Urinary bladder (tissue), 4 donors: ENCODE measurements around the gene FOXN4. TPM values are rescaled to one million over a fixed set of nuclear protein-coding genes. Genes with fewer than 3 reads are reported as not detected.

Experiments used
- DNase-seq: peaks from one replicate; pipeline ENCODE4 v3.0.0-alpha.2; 2015; ENCODE audit errors: extremely low spot score
- H3K27ac ChIP-seq: one replicate; pipeline ENCODE4 v1.5.1; 2013; ENCODE audit warnings: low read depth, mild to moderate bottlenecking, moderate library complexity
- H3K36me3 ChIP-seq: one replicate; pipeline ENCODE4 v1.6.1; 2013; ENCODE audit warnings: mild to moderate bottlenecking, moderate library complexity; ENCODE audit not compliant: insufficient read depth
- H3K4me1 ChIP-seq: one replicate; pipeline ENCODE4 v1.6.1; 2013; ENCODE audit warnings: mild to moderate bottlenecking, moderate library complexity; ENCODE audit not compliant: insufficient read depth
- H3K4me3 ChIP-seq: one replicate; pipeline ENCODE4 v1.5.1; 2013; ENCODE audit warnings: low read depth, low read length
- WGBS: extraction: QIAGEN DNeasy Blood & Tissue Kit; methylation state at CpG from one replicate; pipeline ENCODE4 v1.1.7; 2013; 5-methylcytosine and 5-hydroxymethylcytosine counted together
- polyA plus RNA-seq: library from polyadenylated mRNA; stranded (reverse); fragments of 200-250 nt; gene quantifications from one replicate; pipeline ENCODE4 v1.2.3, GENCODE V29; 2013
- total RNA-seq: library from RNA; depleted of rRNA; stranded (reverse); fragments of >200 nt; gene quantifications from one replicate; pipeline ENCODE4 v1.2.3, GENCODE V29; 2014
- donor health status: healthy with polysubstance abuse.
- donor health status: healthy.

FOXN4 gene
- total and polyA plus RNA-seq, 2 donors = not detected

DNA sequence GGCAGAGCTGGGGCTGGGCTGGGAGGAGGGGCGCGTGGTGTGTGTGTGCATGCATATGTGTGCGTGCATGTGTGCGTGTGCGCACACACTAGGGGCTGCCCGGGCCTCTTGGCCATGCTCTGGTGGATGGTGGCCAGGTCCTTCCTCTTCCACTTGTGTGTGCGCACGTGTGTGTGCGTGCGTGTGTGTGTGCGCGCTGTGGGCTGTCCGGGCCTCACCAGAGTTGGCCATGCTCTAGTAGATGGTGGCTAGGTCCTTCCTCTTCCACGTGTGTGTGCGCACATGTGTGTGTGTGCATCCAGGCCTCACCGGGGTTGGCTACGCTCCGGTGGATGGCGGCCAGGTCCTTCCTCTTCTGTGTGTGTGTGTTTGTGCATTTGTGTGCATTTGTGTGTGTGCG lies 24.7 kb downstream of the FOXN4 start:
- no peaks in the 10 kb centered on the region for H3K4me1 ChIP-seq
- H3K27ac ChIP-seq = no peak overlapping the region
- no peaks in the 10 kb centered on the region for H3K36me3 ChIP-seq
- no peak overlapping the region for H3K4me3 ChIP-seq
- WGBS = 89% methylated on average over 20 of the region's 20 CpGs
- no peak for DNase-seq

DNA sequence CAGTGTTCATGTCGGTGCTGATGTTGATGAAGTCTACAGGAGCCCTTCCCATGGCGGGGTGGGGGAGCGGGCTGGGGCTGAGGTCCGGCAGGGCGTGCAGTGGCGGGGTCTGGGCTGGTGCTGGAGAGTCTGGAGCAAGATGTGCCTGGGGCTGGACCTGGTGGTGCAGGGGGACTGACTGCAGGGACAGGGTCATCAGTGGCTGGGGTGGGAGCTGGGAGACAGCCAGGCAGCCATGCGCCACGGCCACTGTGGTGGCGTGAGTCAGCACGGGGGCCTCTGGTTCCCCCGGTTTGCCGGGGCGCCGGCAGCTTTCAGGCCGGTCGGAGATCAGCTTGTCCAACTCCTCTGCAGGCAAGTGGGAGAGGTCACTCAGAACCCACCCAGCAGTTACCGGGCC lies 27.6 kb downstream of the FOXN4 start:
- no peaks in the 10 kb centered on the region for H3K36me3 ChIP-seq
- no peak overlapping the region for H3K4me3 ChIP-seq
- no peaks in the 10 kb centered on the region for H3K4me1 ChIP-seq
- 90% methylated on average over 17 of the region's 17 CpGs for WGBS
- DNase-seq = no peak
- no peak overlapping the region for H3K27ac ChIP-seq

DNA sequence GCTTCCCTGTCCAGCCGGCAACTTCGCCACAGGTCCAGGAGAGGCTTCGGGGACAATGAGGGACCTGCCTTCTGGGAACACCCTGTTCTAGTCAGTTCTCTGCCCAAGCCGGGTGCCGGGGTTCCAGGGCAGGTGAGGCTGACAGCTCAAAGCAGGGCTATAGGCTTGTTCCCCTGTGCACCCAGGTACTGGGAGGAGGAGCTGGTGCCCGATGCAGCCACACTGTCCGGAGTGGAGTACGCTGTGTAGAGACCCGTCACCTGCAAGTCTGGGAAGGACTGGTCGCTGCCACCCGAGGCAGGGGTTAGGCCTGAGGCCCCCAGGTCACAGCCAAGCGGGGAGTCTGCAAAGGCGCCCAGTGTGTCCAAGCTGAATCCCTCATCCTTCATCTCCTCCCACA lies 29.6 kb downstream of the FOXN4 start:
- Histone ChIP-seq H3K4me1 (no peaks in the 10 kb centered on the region), H3K36me3 (no peaks in the 10 kb centered on the region), H3K27ac (no peak overlapping the region), H3K4me3 (no peak overlapping the region)
- WGBS = 96% methylated on average over 13 of the region's 13 CpGs
- no peak for DNase-seq

DNA sequence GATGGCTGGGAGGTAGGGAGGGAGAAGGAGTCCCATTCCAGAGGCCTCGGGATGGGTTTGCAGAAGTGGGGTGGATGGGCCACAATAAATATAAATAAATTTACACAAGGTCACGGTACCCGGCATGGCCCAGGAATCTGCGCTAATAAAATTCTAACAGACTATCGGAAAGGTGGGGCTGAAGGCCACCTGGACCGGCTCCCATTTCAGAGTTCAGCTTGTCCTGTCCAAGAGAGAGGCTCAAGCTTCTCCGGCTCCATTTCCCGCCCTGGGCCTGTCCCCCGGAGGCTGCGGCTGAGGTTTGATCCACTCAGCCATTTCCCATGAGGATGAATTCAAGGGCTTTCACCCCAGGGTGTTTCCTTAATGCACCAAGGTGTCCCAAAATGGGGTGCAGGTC lies 30.2 kb downstream of the FOXN4 start:
- no peak overlapping the region for H3K27ac ChIP-seq
- no peak overlapping the region for H3K4me3 ChIP-seq
- WGBS = 80% methylated on average over 10 of the region's 10 CpGs
- DNase-seq = no peak
- H3K4me1 ChIP-seq = no peaks in the 10 kb centered on the region
- no peaks in the 10 kb centered on the region for H3K36me3 ChIP-seq

DNA sequence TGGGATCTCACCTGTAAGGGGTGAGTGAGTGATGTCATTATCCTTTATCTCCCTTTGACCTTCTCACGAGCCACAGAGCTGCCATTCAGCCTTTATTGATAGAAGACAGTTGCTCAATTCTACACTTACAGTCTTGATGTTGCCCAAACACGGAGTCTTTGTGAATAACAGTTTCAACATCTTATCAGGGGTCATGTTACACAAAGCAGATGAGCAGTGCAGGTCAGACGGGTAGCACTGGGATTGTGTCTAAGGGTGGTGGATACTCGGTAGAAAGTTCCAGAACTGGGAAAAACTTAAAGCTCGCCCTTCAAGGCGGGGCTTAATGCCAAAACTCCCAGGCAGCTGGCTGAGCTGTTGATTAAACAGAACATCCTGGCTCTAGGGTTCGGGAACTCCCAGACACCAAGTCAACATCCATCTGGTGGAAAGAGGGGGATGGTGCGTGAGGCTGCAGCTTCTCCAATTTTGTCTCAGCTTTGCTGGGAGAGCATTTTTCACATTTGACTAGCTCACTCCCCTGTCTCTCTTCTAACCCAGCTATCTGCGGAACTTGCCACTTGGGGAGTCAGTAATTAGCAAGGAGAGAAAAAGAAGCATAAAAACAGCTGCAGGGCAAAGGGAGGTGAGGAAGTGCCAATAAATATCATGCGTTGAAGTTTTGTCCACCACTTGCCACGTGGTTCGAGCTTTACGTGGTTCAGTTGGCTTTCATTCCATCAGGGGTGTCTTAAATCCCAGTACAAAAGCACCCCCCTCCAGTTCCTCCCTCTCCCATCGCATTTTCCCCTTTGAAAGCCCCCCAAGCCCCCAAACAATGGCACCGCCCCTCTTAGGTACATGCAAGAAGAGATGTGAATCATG lies 31.0 kb downstream of the FOXN4 start:
- H3K4me3 ChIP-seq = no peak overlapping the region
- no peaks in the 10 kb centered on the region for H3K36me3 ChIP-seq
- WGBS = 32% methylated on average over 15 of the region's 15 CpGs
- no peaks in the 10 kb centered on the region for H3K4me1 ChIP-seq
- H3K27ac ChIP-seq = no peak overlapping the region
- peak; percentile 10 for DNase-seq

DNA sequence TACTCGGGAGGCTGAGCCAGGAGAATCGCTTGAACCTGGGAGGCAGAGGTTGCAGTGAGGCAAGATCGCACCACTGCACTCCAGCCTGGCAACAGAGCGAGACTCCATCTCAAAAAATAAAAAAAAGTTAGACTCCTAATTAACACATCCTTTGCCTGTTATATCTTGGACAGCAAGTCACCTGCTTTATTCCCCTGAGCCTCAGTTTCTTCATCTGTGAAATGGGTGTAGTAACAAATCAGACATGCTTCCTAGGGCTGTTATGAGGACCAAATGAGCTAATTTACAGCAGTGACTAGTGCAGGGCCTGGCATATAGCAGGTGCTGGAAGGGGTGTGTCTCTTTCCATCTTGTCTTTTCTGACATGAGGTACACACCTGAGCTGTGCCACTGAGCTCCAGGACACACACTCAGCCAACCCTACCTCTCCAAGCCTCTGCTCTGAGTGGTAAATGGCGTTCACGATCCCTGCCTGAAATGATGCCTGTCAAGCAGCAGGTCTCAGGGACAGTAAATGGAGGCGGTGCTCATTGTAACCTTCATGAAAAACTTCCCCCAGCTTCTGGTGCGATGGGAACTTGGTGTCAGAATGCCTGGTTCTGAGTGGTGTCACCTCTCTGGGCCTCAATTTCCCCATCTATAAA lies 31.7 kb downstream of the FOXN4 start:
- Histone ChIP-seq H3K4me3 (no peak overlapping the region), H3K27ac (no peak overlapping the region)
- 96% methylated on average over 8 of the region's 8 CpGs for WGBS

DNA sequence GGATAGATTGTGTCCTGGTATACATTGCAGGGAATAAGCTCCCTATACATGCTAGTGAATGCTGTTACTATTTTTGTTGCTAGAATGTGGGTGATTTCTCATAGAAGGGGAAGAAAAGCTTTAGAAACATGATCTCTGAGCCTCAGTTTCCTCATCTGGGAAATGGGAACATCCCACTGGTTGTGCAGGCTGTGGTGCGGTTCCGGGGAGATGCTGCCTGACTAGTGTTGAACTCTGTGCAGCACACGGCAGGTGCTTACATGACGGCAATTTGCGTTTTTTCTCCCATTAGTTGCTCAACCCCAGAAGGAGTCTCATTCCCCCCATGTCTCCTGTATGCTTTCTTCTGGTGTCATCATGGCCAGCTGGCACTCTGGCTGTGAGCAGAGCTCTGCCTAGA lies 32.9 kb downstream of the FOXN4 start:
- WGBS = 96% methylated on average over 5 of the region's 5 CpGs
- Histone ChIP-seq H3K27ac (no peak overlapping the region), H3K4me3 (no peak overlapping the region), H3K4me1 (no peaks in the 10 kb centered on the region), H3K36me3 (no peaks in the 10 kb centered on the region)
- DNase-seq = no peak

More for the DNA sequence above, 31.7 kb downstream of the FOXN4 start:
- Histone ChIP-seq H3K36me3 (no peaks in the 10 kb centered on the region), H3K4me1 (no peaks in the 10 kb centered on the region)
- no peak for DNase-seq

DNA sequence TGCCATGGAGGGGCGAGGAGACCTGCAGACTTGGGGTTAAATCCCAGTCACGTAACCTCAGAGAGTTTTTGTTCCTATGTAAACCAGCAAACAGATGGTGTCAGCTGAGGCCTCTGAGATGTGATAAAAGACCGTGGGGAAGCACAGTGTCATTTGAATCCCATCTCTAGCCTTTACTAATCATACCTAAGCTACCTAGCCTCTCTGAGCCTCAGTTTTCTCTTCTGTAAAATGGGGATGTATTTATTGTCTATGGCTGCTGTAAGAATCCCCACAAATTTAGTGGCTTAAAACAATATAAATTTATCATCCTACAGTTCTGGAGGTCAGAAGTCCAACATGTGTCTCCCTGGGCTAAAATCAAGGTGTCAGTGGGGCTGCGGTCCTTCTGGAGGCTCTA lies 33.9 kb downstream of the FOXN4 start:
- DNase-seq = no peak
- H3K4me3 ChIP-seq = no peak overlapping the region
- H3K4me1 ChIP-seq = no peaks in the 10 kb centered on the region
- no peaks in the 10 kb centered on the region for H3K36me3 ChIP-seq
- H3K27ac ChIP-seq = no peak overlapping the region
- 75% methylated on average over 4 of the region's 4 CpGs for WGBS

DNA sequence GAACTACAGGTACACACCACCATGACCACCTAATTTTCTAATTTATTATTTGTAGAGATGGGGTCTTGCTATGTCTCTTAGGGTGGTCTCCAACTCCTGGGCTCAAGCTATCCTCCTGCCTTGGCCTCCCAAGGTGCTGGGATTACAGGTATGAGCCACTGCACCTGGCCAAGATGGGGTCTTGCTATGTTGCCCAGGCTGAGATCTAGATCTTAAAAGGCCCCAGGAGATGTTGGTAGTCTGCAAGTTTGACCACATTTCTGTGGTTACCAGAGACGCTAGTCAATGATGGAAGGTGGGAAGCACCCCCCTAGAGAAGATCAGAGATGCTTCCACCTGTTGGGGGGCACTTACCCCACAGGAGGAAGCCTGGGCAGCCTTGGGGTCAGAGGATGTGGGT lies 34.7 kb downstream of the FOXN4 start:
- no peaks in the 10 kb centered on the region for H3K4me1 ChIP-seq
- WGBS = 51% methylated on average over 1 of the region's 1 CpG
- no peak overlapping the region for H3K27ac ChIP-seq
- no peak for DNase-seq
- H3K4me3 ChIP-seq = no peak overlapping the region
- H3K36me3 ChIP-seq = no peaks in the 10 kb centered on the region

DNA sequence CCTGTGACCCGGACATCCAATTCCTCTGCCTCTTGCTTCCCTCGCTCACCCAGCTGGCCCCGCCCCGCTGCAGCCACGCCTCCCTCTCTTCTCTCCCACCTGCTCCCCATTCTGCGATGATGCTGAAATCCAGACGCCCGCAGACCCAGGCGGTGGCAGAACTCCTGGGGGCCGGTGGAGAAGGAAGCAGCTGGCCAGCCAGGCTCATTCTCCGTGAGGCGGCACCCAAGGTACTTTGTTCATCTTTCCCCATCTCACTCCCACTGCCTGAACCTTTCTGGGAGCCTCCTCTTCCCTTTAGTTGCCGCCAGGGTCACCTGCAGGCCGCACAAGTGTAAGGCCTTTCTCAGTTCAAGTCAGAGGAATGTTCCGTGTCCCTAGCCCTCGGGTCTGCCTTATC lies 35.7 kb downstream of the FOXN4 start:
- no peak for DNase-seq
- WGBS = 20% methylated on average over 16 of the region's 16 CpGs

DNA sequence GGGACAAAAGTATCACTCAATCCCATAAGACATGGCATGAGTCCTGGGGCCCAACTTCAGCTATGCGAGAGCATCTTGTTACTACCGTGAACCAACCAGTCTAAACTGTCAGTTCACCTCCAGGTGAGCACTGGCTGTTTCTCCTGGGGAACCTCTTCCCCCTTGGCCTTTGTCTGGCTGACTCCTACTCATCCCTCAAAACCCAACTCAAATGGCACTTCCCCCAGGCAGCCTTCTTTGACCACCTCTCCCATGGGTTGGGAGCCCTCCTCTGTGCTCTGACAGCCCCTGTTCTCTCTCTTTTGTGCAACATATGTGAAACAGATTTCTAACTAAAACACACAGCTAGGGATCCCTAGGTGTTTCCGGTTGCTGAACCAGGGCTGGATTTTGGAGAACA lies 37.7 kb downstream of the FOXN4 start:
- Histone ChIP-seq H3K4me1 (no peaks in the 10 kb centered on the region), H3K27ac (no peak overlapping the region), H3K4me3 (no peak overlapping the region), H3K36me3 (no peaks in the 10 kb centered on the region)
- DNase-seq = no peak
- 92% methylated on average over 3 of the region's 3 CpGs for WGBS

More for the DNA sequence above, 35.7 kb downstream of the FOXN4 start:
- no peaks in the 10 kb centered on the region for H3K4me1 ChIP-seq
- H3K4me3 ChIP-seq = no peak overlapping the region
- H3K27ac ChIP-seq = no peak overlapping the region
- no peaks in the 10 kb centered on the region for H3K36me3 ChIP-seq

DNA sequence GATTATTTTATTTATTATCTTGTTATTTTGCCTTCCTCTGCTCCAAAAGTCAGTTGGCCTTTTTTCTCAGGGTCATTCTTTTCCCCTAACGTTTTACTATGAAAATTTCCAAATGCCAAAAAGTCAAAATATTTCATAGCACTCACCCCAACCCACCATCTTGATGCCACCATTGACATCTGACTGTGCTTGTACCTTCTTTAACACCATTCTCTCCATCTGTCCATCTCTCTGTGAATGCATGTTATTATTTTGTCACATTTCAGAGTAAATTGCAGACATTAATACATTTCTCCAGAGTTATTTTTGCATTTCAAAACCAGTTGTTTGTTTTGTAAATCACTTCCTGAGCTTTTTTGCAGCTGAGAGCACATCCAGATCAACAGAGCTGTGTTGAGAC lies 38.6 kb downstream of the FOXN4 start:
- H3K4me1 ChIP-seq = no peaks in the 10 kb centered on the region
- WGBS = 31% methylated on average over 1 of the region's 1 CpG
- H3K36me3 ChIP-seq = peaks cover 3% of the 10 kb centered on the region
- H3K4me3 ChIP-seq = no peak overlapping the region
- no peak for DNase-seq
- H3K27ac ChIP-seq = no peak overlapping the region

DNA sequence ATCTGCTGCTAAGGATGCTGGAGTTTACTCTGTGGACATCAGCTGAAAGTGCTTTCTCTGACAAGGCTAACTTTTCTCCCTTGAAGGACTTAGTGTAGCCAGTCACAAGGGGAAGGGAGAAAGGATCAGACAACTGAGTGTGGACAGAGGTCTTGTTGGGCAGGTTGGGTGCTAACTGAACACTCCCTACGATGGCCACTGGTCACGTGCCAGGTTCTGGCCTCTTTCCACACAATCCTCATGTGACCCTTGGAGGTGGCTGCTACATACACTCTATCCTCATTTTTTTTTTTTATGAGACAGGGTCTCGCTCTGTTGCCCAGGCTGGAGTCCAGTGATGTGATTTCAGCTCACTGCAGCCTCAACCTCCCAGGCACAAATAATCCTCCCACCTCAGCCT lies 39.7 kb downstream of the FOXN4 start:
- WGBS = 56% methylated on average over 3 of the region's 3 CpGs
- H3K36me3 ChIP-seq = peaks cover 3% of the 10 kb centered on the region
- no peak for DNase-seq

DNA sequence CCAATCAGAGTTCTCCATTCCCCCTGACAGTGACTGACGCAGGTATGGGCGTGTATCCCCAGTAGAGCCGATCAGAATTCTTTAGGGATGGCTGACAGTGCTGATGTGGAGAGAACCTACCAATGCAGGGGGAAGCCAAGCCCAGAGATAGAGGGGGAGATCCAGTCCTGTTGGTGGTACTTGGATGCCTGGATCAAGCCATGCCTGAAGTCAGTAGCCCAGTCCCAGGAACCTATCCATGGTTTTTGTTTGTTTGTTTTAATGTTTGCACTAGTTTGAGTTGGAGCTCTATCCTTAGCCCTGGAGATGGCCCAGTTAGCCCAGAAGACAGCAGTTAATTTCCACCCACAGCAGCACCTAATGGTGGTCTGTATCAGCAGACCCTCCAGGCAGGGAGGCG lies 40.2 kb downstream of the FOXN4 start:
- 93% methylated on average over 4 of the region's 4 CpGs for WGBS
- no peak for DNase-seq
- H3K4me1 ChIP-seq = no peaks in the 10 kb centered on the region
- H3K27ac ChIP-seq = no peak overlapping the region
- no peak overlapping the region for H3K4me3 ChIP-seq
- H3K36me3 ChIP-seq = peaks cover 3% of the 10 kb centered on the region

More for the DNA sequence above, 39.7 kb downstream of the FOXN4 start:
- Histone ChIP-seq H3K4me3 (no peak overlapping the region), H3K4me1 (no peaks in the 10 kb centered on the region), H3K27ac (no peak overlapping the region)
